Activated naive CD8-positive, alpha-beta T cell treated with anti-CD3 and anti-CD28 coated beads, Interleukin-2, amount 10 ng/mL, durations not matched to agents 7 days and 5 days (primary cell): Measurements from ENCODE around the gene RIPOR3. TPM values are rescaled to one million over a fixed set of nuclear protein-coding genes. Genes with fewer than 3 reads are reported as not detected.
"Not testable (repeated sequence)": the region's sequence is repeated elsewhere in the genome, so short reads cannot be mapped to it uniquely, and the experiment has no call there.

Experiments
- ATAC-seq: fragments of 150-1000 bp; cut with Tn5 transposase; one replicate; pipeline ENCODE4 v1.10.0; 2021; ENCODE audit warnings: low read depth, moderate library complexity
- POLR2A ChIA-PET: fragments of 350-600 bp; sonication (Branson Sonifier 250); formaldehyde crosslinking; loops from one replicate; lab custom pipeline; 2021; ENCODE audit warnings: antibody characterized with exemption; lab: Charles Lee
- DNase-seq: peaks from one replicate; pipeline ENCODE4 v3.0.0; 2021
- H3K27ac Mint-ChIP-seq: one replicate; pipeline ENCODE4 v1.8.0; 2022; ENCODE audit warnings: mild to moderate bottlenecking, mixed read lengths
- H3K27me3 Mint-ChIP-seq: one replicate; pipeline ENCODE4 v1.8.0; 2022; ENCODE audit warnings: mild to moderate bottlenecking, moderate library complexity, mixed read lengths
- H3K36me3 Mint-ChIP-seq: one replicate; pipeline ENCODE4 v1.8.0; 2021; ENCODE audit warnings: mild to moderate bottlenecking, mixed read lengths
- H3K4me1 Mint-ChIP-seq: one replicate; pipeline ENCODE4 v1.8.0; 2021; ENCODE audit warnings: mixed read lengths
- H3K4me3 Mint-ChIP-seq: one replicate; pipeline ENCODE4 v1.8.0; 2022; ENCODE audit warnings: mild to moderate bottlenecking, moderate library complexity, mixed read lengths
- H3K9me3 Mint-ChIP-seq: one replicate; pipeline ENCODE4 v1.8.0; 2021; ENCODE audit warnings: mixed read lengths
- total RNA-seq, 2 experiments: library from RNA; stranded (reverse); gene quantifications; one replicate each; pipeline ENCODE4 v1.2.3, GENCODE V29; 2021

The RIPOR3 gene
- total RNA-seq, 2 experiments from 2014 or later, result not detected

DNA sequence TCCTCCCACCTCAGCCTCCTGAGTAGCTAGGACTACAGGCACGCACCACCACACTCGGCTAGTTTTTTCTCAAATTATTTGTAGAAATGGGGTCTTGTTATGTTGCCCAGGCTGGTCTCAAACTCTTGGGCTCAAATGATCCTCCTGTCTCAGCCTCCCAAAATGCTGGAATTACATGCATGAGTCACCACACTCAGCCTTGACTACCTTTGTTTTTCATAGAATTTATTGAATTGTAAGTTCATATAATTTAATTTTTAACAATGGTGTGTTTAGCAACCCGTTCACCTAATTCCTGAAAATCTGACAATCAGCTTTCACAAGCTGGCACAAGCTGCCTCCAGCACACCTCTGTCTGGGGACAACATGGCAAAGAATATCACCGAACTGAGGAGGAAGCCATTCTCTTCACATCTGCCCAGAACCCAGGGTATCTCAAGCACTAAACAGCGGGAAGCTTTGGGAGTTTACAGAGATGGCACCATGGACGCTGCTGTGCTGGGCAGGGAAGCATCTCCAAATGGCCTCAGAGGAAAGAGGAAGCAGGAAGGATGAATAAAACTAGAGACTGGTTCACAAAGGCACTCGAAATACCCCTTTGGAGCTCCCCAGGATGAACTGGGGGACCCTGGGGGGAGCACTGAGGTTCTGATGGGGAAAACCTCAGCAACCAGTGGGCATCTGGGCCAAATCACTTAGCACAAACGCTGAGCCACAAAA is 2.9 kb downstream of the RIPOR3 start:
- H3K27me3 Mint-ChIP-seq, result peaks cover 49% of the 10 kb centered on the region
- H3K36me3 Mint-ChIP-seq, result no peaks in the 10 kb centered on the region
- H3K4me1 Mint-ChIP-seq, result peaks cover 5% of the 10 kb centered on the region
- ATAC-seq (no peak), DNase-seq (no peak)
- POLR2A ChIA-PET, result no interaction called here
- H3K27ac Mint-ChIP-seq, result no peak overlapping the region
- no peaks in the 10 kb centered on the region for H3K9me3 Mint-ChIP-seq
- no peak overlapping the region for H3K4me3 Mint-ChIP-seq

GRCh38 chr20:50686821-50687220 is 4.5 kb downstream of the RIPOR3 start:
- POLR2A ChIA-PET, result no interaction called here
- Mint-ChIP-seq H3K27me3 (peaks cover 40% of the 10 kb centered on the region), H3K4me1 (peaks cover 5% of the 10 kb centered on the region), H3K4me3 (no peak overlapping the region), H3K9me3 (no peaks in the 10 kb centered on the region), H3K36me3 (no peaks in the 10 kb centered on the region), H3K27ac (no peak overlapping the region)
- ATAC-seq (no peak), DNase-seq (no peak)

- ATAC-seq (no peak), DNase-seq (no peak)
- H3K9me3 Mint-ChIP-seq, result no peaks in the 10 kb centered on the region
- H3K36me3 Mint-ChIP-seq, result no peaks in the 10 kb centered on the region
- no peak overlapping the region for H3K4me3 Mint-ChIP-seq
- peaks cover 11% of the 10 kb centered on the region for H3K27me3 Mint-ChIP-seq
- H3K27ac Mint-ChIP-seq, result no peak overlapping the region
- POLR2A ChIA-PET, result no interaction called here
- H3K4me1 Mint-ChIP-seq, result no peaks in the 10 kb centered on the region
These were observed 7.8 kb downstream of the RIPOR3 start for GRCh38 chr20:50683570-50683969.

DNA sequence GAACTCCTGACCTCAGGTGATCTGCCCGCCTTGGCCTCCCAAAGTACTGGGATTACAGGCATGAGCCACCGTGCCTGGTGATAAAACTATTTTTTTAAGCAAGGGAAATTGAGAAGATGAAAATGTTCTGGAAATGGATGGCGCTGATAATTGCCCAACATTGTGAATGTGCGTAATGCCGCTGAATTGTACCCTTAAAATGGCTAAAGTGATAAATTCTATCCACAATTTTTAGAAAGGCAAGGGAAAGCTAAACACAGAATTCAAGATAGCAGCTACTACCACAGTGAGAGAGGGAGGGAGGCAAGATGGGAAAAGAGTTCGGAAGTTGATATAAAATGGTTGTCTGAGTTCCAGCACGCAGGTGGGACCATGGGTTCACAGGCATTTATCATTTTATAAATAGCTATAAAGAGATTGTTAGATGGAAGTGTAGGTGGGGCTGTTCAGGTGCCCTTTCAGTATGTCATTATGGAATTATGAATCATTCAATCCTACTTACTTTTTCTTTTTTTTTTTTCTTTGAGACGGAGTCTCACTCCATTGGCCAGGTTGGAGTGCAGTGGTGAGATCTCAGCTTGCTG is 8.3 kb downstream of the RIPOR3 start:
- no peaks in the 10 kb centered on the region for H3K9me3 Mint-ChIP-seq
- no peak overlapping the region for H3K27ac Mint-ChIP-seq
- POLR2A ChIA-PET, result interaction anchor here (0.7 kb wide), 1 partner anchor 21 kb away, joined by 3 read pairs; no protein-coding TSS in a partner anchor
- no peaks in the 10 kb centered on the region for H3K36me3 Mint-ChIP-seq
- DNase-seq, result no peak
- no peak for ATAC-seq
- peaks cover 7% of the 10 kb centered on the region for H3K27me3 Mint-ChIP-seq
- H3K4me3 Mint-ChIP-seq, result no peak overlapping the region
- no peaks in the 10 kb centered on the region for H3K4me1 Mint-ChIP-seq

- no peaks in the 10 kb centered on the region for H3K9me3 Mint-ChIP-seq
- peaks cover 4% of the 10 kb centered on the region for H3K27me3 Mint-ChIP-seq
- no peaks in the 10 kb centered on the region for H3K4me1 Mint-ChIP-seq
- no peak overlapping the region for H3K4me3 Mint-ChIP-seq
- ATAC-seq, result no peak
- no peak for DNase-seq
- H3K36me3 Mint-ChIP-seq, result no peaks in the 10 kb centered on the region
- POLR2A ChIA-PET, result no interaction called here
- H3K27ac Mint-ChIP-seq, result no peak overlapping the region
These were observed 9.3 kb downstream of the RIPOR3 start for GRCh38 chr20:50682065-50682464.

GRCh38 chr20:50681359-50682064 is 9.8 kb downstream of the RIPOR3 start:
- POLR2A ChIA-PET, result interaction anchor here (0.7 kb wide), 1 partner anchor 10 kb away, joined by 5 read pairs; no protein-coding TSS in a partner anchor

DNA sequence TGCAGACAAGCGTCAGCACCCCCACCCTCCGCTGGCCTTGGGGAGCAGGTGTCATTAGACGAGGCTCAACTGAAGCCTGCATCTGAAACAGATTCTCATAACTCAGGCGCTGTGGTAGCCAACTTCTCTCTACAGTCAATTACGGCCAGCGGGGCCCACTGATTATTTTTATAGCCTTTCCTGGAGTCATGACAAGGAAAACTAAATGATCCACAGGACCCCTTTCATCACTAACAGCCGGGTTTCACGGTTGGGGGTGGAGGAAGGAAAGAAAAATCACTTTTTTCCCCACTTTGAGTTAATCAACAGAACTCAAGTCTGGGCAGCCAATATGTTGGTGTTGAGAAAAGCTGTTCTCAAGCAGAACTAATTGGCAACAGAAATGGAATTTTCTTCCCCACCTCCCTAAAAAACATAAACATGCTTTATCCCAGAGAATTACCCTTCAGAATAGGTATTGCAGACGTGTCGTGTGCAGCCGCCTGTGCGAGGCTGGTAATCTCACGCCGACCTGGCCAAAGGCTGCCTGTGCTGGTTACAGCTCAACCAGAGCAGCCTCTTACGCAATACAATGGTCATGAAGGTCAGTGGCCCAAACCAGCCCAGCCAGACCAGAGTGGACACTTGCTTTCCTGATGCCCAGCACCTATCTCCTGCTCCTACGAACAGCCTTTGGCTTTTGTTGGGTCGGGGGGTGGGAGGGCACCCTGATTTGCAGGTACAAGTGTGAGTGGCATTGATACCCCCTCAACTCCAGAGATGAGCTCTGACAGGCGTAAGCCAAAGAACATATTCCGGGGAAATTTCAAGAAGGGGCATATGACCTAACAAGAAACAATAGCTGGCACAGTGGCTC is 11.0 kb downstream of the RIPOR3 start:
- Mint-ChIP-seq H3K9me3 (no peaks in the 10 kb centered on the region), H3K36me3 (no peaks in the 10 kb centered on the region), H3K27me3 (peaks cover 3% of the 10 kb centered on the region), H3K4me1 (no peaks in the 10 kb centered on the region), H3K4me3 (no peak overlapping the region), H3K27ac (no peak overlapping the region)
- ATAC-seq (no peak), DNase-seq (no peak)
- POLR2A ChIA-PET, result no interaction called here

More at GRCh38 chr20:50681359-50682064, 9.8 kb downstream of the RIPOR3 start:
- Mint-ChIP-seq H3K36me3 (no peaks in the 10 kb centered on the region), H3K27me3 (no peaks in the 10 kb centered on the region), H3K9me3 (no peaks in the 10 kb centered on the region), H3K4me1 (no peaks in the 10 kb centered on the region), H3K27ac (no peak overlapping the region), H3K4me3 (no peak overlapping the region)
- DNase-seq, result no peak
- ATAC-seq, result no peak

GRCh38 chr20:50679753-50680104 is 11.6 kb downstream of the RIPOR3 start:
- Mint-ChIP-seq H3K4me3 (no peak overlapping the region), H3K9me3 (no peaks in the 10 kb centered on the region), H3K4me1 (no peaks in the 10 kb centered on the region), H3K27me3 (peaks cover 3% of the 10 kb centered on the region), H3K27ac (no peak overlapping the region), H3K36me3 (no peaks in the 10 kb centered on the region)
- no peak for DNase-seq
- POLR2A ChIA-PET, result no interaction called here
- no peak for ATAC-seq

DNA sequence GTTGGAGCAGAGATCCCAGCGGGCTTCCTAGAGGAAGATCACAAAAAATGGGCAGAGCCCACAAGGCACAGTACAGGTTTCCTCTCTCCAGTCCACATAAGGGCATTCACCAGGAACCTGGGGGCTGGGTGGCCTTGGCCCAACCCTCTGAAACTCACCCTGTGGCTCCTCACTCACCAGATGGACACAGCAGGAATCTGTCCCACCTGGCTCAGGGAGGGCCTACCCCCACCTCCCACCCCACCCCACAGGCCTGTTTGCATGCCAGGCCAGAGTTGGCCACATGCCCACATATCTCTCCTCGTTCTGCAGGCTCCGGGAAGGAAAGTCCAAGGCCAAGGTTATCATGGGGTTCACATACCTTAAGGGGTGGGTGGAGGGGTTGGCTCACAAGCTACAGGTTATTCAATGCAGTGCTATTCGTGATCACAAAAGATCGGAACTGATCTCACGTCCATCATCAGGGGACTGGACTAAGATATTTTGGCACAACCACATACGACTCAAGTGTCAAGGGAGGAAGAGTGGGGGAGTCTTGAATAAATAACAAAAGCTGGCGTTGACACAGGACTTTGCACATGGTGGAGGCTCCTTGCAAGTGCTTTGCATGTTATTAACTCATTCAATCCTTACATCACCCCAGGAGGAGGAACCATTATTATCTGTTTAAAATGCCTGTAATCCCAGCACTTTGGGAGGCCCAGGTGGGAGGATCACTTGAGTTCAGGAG is 13.0 kb downstream of the RIPOR3 start:
- H3K27ac Mint-ChIP-seq, result no peak overlapping the region
- H3K4me1 Mint-ChIP-seq, result no peaks in the 10 kb centered on the region
- no peak for ATAC-seq
- H3K4me3 Mint-ChIP-seq, result no peak overlapping the region
- DNase-seq, result no peak
- H3K27me3 Mint-ChIP-seq, result peaks cover 3% of the 10 kb centered on the region
- H3K9me3 Mint-ChIP-seq, result no peaks in the 10 kb centered on the region
- H3K36me3 Mint-ChIP-seq, result no peaks in the 10 kb centered on the region
- POLR2A ChIA-PET, result no interaction called here

DNA sequence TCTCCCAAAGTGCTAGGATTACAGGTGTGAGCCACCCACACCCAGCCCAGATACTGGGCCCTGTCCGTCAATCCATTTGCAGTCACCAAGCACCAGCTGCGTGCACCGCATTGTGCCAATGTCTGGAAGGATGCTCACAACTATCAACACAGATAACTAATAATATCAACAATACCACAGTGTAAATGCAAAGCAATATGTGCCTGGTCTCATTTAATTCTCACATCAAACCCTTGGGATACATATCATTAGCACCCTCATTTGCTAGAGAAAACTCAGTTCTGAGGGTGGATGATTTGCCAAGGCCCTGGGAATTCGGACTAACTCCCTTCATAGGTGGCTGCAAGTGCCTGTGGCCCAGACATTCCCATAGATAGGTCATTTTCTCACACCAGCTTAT is 14.5 kb downstream of the RIPOR3 start:
- no peaks in the 10 kb centered on the region for H3K36me3 Mint-ChIP-seq
- ATAC-seq (no peak), DNase-seq (no peak)
- peaks cover 3% of the 10 kb centered on the region for H3K27me3 Mint-ChIP-seq
- no peak overlapping the region for H3K27ac Mint-ChIP-seq
- no peak overlapping the region for H3K4me3 Mint-ChIP-seq
- POLR2A ChIA-PET, result no interaction called here
- no peaks in the 10 kb centered on the region for H3K9me3 Mint-ChIP-seq
- H3K4me1 Mint-ChIP-seq, result no peaks in the 10 kb centered on the region

- POLR2A ChIA-PET, H3K9me3 Mint-ChIP-seq, H3K27ac Mint-ChIP-seq, DNase-seq, H3K36me3 Mint-ChIP-seq, ATAC-seq, H3K4me3 Mint-ChIP-seq, H3K4me1 Mint-ChIP-seq, H3K27me3 Mint-ChIP-seq: not testable (repeated sequence)
These were observed 15.0 kb downstream of the RIPOR3 start for GRCh38 chr20:50676377-50676731.

GRCh38 chr20:50675671-50676376 is 15.5 kb downstream of the RIPOR3 start:
- H3K4me1 Mint-ChIP-seq, result no peaks in the 10 kb centered on the region
- H3K27ac Mint-ChIP-seq, result no peak overlapping the region
- ATAC-seq (no peak), DNase-seq (no peak)
- no peaks in the 10 kb centered on the region for H3K36me3 Mint-ChIP-seq
- POLR2A ChIA-PET, result no interaction called here
- no peaks in the 10 kb centered on the region for H3K9me3 Mint-ChIP-seq
- no peak overlapping the region for H3K4me3 Mint-ChIP-seq
- peaks cover 3% of the 10 kb centered on the region for H3K27me3 Mint-ChIP-seq
